Keratinocyte (primary cell): ENCODE results near the gene GABRB2. TPM values are rescaled to one million over a fixed set of nuclear protein-coding genes. Genes with fewer than 3 reads are reported as not detected.

Source experiments
- DNase-seq: peaks from one replicate; pipeline ENCODE4 v3.0.0-alpha.2; 2011; ENCODE audit warnings: low read depth, missing footprints, low spot score
- FAIRE-seq: peaks from 2 replicates; lab custom pipeline; 2011; peaks lifted over from hg19 to GRCh38; lab: Jason Lieb, UNC
- H2AFZ ChIP-seq: 2 replicates; pipeline ENCODE4 v1.6.0; 2012; ENCODE audit warnings: low read length, control low read depth, inconsistent platforms; ENCODE audit not compliant: control insufficient read depth
- H3K27ac ChIP-seq: 2 replicates; pipeline ENCODE4 v1.5.1; 2011; ENCODE audit warnings: low read length; ENCODE audit not compliant: control insufficient read depth, insufficient read depth
- H3K27me3 ChIP-seq: 3 replicates; pipeline ENCODE4 v1.6.0; 2011; ENCODE audit warnings: low read length; ENCODE audit not compliant: control insufficient read depth, insufficient read depth; ENCODE audit errors: extremely low read depth
- H3K36me3 ChIP-seq, 2 experiments: 2 replicates in 1 of 2; 3 replicates in 1 of 2; pipeline ENCODE4 v1.5.1; 2011; ENCODE audit warnings: low read length in 2 of 2, mild to moderate bottlenecking in 1 of 2; ENCODE audit not compliant: control insufficient read depth in 2 of 2, insufficient read depth in 2 of 2; ENCODE audit errors: extremely low read depth in 1 of 2
- H3K4me1 ChIP-seq: 3 replicates; pipeline ENCODE4 v1.5.1; 2011; ENCODE audit warnings: low read length; ENCODE audit not compliant: control insufficient read depth, insufficient read depth; ENCODE audit errors: extremely low read depth
- H3K4me2 ChIP-seq: 3 replicates; pipeline ENCODE4 v1.6.0; 2011; ENCODE audit warnings: low read depth, low read length; ENCODE audit not compliant: control insufficient read depth, insufficient read depth; ENCODE audit errors: extremely low read depth
- H3K4me3 ChIP-seq, 3 experiments: fragments of 200-600 bp in 1 of 3; sonication (generic) in 1 of 3; 2 replicates in 2 of 3; 3 replicates in 1 of 3; pipeline ENCODE4 v1.5.1; 2011 to 2016; ENCODE audit warnings: low read length in 3 of 3, mild to moderate bottlenecking in 3 of 3, control low read depth in 2 of 3, inconsistent platforms in 1 of 3, low read depth in 1 of 3, mixed read lengths in 1 of 3, mixed run types in 1 of 3, moderate library complexity in 1 of 3; ENCODE audit not compliant: control insufficient read depth in 2 of 3, insufficient read depth in 2 of 3; ENCODE audit errors: extremely low read depth in 1 of 3
- H3K79me2 ChIP-seq: 2 replicates; pipeline ENCODE4 v1.6.0; 2012; ENCODE audit warnings: low read length; ENCODE audit not compliant: control insufficient read depth, insufficient read depth
- H3K9ac ChIP-seq: 3 replicates; pipeline ENCODE4 v1.6.0; 2011; ENCODE audit warnings: low read length; ENCODE audit not compliant: control insufficient read depth, insufficient read depth; ENCODE audit errors: extremely low read depth
- H3K9me1 ChIP-seq: 3 replicates; pipeline ENCODE4 v1.6.0; 2011; ENCODE audit warnings: low read length; ENCODE audit not compliant: control insufficient read depth, insufficient read depth; ENCODE audit errors: extremely low read depth
- H3K9me3 ChIP-seq: 2 replicates; pipeline ENCODE4 v1.5.1; 2012; ENCODE audit warnings: low read depth, low read length; ENCODE audit not compliant: control insufficient read depth
- H4K20me1 ChIP-seq: 3 replicates; pipeline ENCODE4 v1.6.0; 2011; ENCODE audit warnings: low read length; ENCODE audit not compliant: control insufficient read depth, insufficient read depth; ENCODE audit errors: extremely low read depth
- EZH2 ChIP-seq: IDR thresholded peaks from one replicate; pipeline ENCODE4 v1.6.1; 2012; ENCODE audit warnings: inconsistent platforms, mild to moderate bottlenecking, low read length, moderate library complexity
- dilution Hi-C: fragments of 300-500 bp; cut with MboI; formaldehyde crosslinking; loops from one replicate; pipeline ENCODE4 v1.7.0; 2020; ENCODE audit warnings: low sequenced_read_pairs; ENCODE audit not compliant: extremely low pct_ligation_motif_present
- polyA plus RNA-seq, 5 experiments: library from polyadenylated mRNA; depleted of rRNA in 3 of 5; stranded (reverse) in 3 of 5; stranded (forward) in 1 of 5; unstranded in 1 of 5; fragments of >200 nt; gene quantifications; 1 replicate in 1 of 5; 2 replicates in 3 of 5; 3 replicates in 1 of 5; pipeline versions ENCODE4 v1.2.1 to v1.2.3, GENCODE V29; 2011 to 2012; ENCODE audit warnings: missing spikeins in 2 of 5, low read depth in 1 of 5, low replicate concordance in 1 of 5
- TF ChIP-seq, protein P1 (sequence below), 3 experiments: IDR thresholded peaks in 1 of 3; conservative IDR thresholded peaks in 1 of 3; optimal IDR thresholded peaks in 1 of 3; 2 replicates in 2 of 3; 3 replicates in 1 of 3; pipeline versions ENCODE3 to v1.5.1; 2011; ENCODE audit warnings: low read length in 3 of 3, mild to moderate bottlenecking in 3 of 3, moderate library complexity in 2 of 3, control low read depth in 1 of 3, inconsistent platforms in 1 of 3; ENCODE audit not compliant: insufficient read depth in 2 of 3; ENCODE audit errors: extremely low read depth in 1 of 3

Gene GABRB2
- polyA plus RNA-seq, 1 donor (not counting 4 experiments of a cell fraction or from before 2014, with no cell fraction given), result not detected

DNA sequence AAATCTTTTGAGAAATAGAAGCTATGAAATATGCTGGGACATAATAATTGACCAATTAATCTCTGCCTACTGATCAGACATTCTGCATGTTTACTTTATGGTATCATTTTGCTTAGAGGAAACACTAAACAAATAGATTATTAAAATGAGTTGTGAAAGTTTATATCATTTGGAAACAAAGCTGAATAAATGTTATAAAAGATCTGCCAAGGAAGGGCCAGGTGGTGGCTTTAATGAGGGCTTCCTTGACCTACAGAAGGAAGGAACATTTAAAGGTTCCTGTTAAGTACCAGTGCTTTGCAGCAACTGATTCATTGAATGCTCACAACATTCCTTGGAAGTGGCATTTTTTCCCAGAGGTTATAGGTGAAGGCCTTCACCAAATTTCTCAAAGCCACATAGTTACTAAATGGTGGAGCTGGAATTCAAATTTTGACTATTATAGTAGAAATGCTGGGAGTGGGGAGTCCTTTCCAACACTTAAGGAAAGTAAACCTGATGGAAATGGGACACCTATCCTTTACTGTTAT, 250.7 kb downstream of the GABRB2 start:
- dilution Hi-C loops, result no loop called here
- H2AFZ ChIP-seq, result no peak overlapping the region
- H3K4me2 ChIP-seq, result no peak overlapping the region
- TF ChIP-seq, protein P1, sequence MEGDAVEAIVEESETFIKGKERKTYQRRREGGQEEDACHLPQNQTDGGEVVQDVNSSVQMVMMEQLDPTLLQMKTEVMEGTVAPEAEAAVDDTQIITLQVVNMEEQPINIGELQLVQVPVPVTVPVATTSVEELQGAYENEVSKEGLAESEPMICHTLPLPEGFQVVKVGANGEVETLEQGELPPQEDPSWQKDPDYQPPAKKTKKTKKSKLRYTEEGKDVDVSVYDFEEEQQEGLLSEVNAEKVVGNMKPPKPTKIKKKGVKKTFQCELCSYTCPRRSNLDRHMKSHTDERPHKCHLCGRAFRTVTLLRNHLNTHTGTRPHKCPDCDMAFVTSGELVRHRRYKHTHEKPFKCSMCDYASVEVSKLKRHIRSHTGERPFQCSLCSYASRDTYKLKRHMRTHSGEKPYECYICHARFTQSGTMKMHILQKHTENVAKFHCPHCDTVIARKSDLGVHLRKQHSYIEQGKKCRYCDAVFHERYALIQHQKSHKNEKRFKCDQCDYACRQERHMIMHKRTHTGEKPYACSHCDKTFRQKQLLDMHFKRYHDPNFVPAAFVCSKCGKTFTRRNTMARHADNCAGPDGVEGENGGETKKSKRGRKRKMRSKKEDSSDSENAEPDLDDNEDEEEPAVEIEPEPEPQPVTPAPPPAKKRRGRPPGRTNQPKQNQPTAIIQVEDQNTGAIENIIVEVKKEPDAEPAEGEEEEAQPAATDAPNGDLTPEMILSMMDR (optimal IDR thresholded peaks at IDR 0.05 in 1 of 3, IDR thresholded peaks at IDR 0.05 in 1 of 3, conservative IDR thresholded peaks at IDR 0.05 in 1 of 3; ENCODE audit: extremely low read depth in 1 of 3, insufficient read depth in 2 of 3, low read length in 3 of 3), result no peak
- TF ChIP-seq EZH2, result no peak
- H3K4me3 ChIP-seq, result no peak overlapping the region
- H3K36me3 ChIP-seq, result no peaks in the 10 kb centered on the region
- no peaks in the 10 kb centered on the region for H3K27me3 ChIP-seq
- H3K9ac ChIP-seq, result no peak overlapping the region
- no peak overlapping the region for H3K27ac ChIP-seq
- no peaks in the 10 kb centered on the region for H4K20me1 ChIP-seq
- no peaks in the 10 kb centered on the region for H3K9me1 ChIP-seq
- H3K79me2 ChIP-seq, result no peaks in the 10 kb centered on the region
- FAIRE-seq, result no peak
- no peak for DNase-seq
- H3K4me1 ChIP-seq, result no peaks in the 10 kb centered on the region
- no peaks in the 10 kb centered on the region for H3K9me3 ChIP-seq

- no peaks in the 10 kb centered on the region for H4K20me1 ChIP-seq
- no peak overlapping the region for H3K4me3 ChIP-seq
- H2AFZ ChIP-seq, result no peak overlapping the region
- TF ChIP-seq EZH2, result no peak
- TF ChIP-seq, protein P1 (optimal IDR thresholded peaks at IDR 0.05 in 1 of 3, IDR thresholded peaks at IDR 0.05 in 1 of 3, conservative IDR thresholded peaks at IDR 0.05 in 1 of 3; ENCODE audit: extremely low read depth in 1 of 3, insufficient read depth in 2 of 3, low read length in 3 of 3), result no peak
- H3K9me3 ChIP-seq, result no peaks in the 10 kb centered on the region
- no peaks in the 10 kb centered on the region for H3K4me1 ChIP-seq
- no peak overlapping the region for H3K4me2 ChIP-seq
- FAIRE-seq (no peak), DNase-seq (no peak)
- dilution Hi-C loops, result no loop called here
- no peak overlapping the region for H3K9ac ChIP-seq
- H3K36me3 ChIP-seq, result no peaks in the 10 kb centered on the region
- no peaks in the 10 kb centered on the region for H3K9me1 ChIP-seq
- H3K27ac ChIP-seq, result no peak overlapping the region
- no peaks in the 10 kb centered on the region for H3K27me3 ChIP-seq
- no peaks in the 10 kb centered on the region for H3K79me2 ChIP-seq
These were observed 258.5 kb downstream of the GABRB2 start for GRCh38 chr5:161288071-161288470.
